HG02884 (cell line): ENCODE data around the gene PIP5K1B.
A peak's percentile ranks its signal among the peaks of the same experiment; 100 is the strongest.

Source experiments
- ATAC-seq: cut with Tn5 transposase; IDR thresholded peaks from one replicate; pipeline ENCODE4 v1.9.1; 2021; ENCODE audit warnings: mild to moderate bottlenecking, moderate library complexity; ENCODE audit not compliant: unreplicated experiment

PIP5K1B gene

GRCh38 chr9:68844157-68844556 lies 139.1 kb downstream of the PIP5K1B start:
- no peak for ATAC-seq

- peak; percentile 57 for ATAC-seq
Observed at GRCh38 chr9:68844631-68845612, 139.9 kb downstream of the PIP5K1B start.

- peak; percentile 42 for ATAC-seq
Observed at GRCh38 chr9:68847765-68848164, 142.7 kb downstream of the PIP5K1B start.

- no peak for ATAC-seq
Observed at GRCh38 chr9:68851657-68852056, 146.6 kb downstream of the PIP5K1B start.

GRCh38 chr9:68852941-68853340 lies 147.9 kb downstream of the PIP5K1B start:
- ATAC-seq, result no peak

- no peak for ATAC-seq
Observed at GRCh38 chr9:68859347-68859746, 154.3 kb downstream of the PIP5K1B start.

GRCh38 chr9:68860419-68860818 lies 155.4 kb downstream of the PIP5K1B start:
- no peak for ATAC-seq

- no peak for ATAC-seq
Observed at GRCh38 chr9:68861436-68861835, 156.4 kb downstream of the PIP5K1B start.

- ATAC-seq, result no peak
Observed at GRCh38 chr9:68867066-68867465, 162.0 kb downstream of the PIP5K1B start.

- ATAC-seq, result no peak
Observed at GRCh38 chr9:68869022-68869421, 164.0 kb downstream of the PIP5K1B start.

- ATAC-seq, result no peak
Observed at GRCh38 chr9:68870086-68870485, 165.0 kb downstream of the PIP5K1B start.

GRCh38 chr9:68871236-68871635 lies 166.2 kb downstream of the PIP5K1B start:
- no peak for ATAC-seq

GRCh38 chr9:68872026-68872501 lies 167.0 kb downstream of the PIP5K1B start:
- ATAC-seq, result no peak

- ATAC-seq, result no peak
Observed at GRCh38 chr9:68873179-68873578, 168.1 kb downstream of the PIP5K1B start.

GRCh38 chr9:68876273-68876672 lies 171.2 kb downstream of the PIP5K1B start:
- no peak for ATAC-seq

- no peak for ATAC-seq
Observed at GRCh38 chr9:68876681-68877080, 171.6 kb downstream of the PIP5K1B start.

- no peak for ATAC-seq
Observed at GRCh38 chr9:68877219-68877618, 172.2 kb downstream of the PIP5K1B start.

GRCh38 chr9:68878450-68878849 lies 173.4 kb downstream of the PIP5K1B start:
- no peak for ATAC-seq

- ATAC-seq, result no peak
Observed at GRCh38 chr9:68883224-68883623, 178.2 kb downstream of the PIP5K1B start.

- no peak for ATAC-seq
Observed at GRCh38 chr9:68887232-68887631, 182.2 kb downstream of the PIP5K1B start.

GRCh38 chr9:68894502-68894901 lies 189.5 kb downstream of the PIP5K1B start:
- ATAC-seq, result no peak

GRCh38 chr9:68895741-68896478 lies 190.9 kb downstream of the PIP5K1B start:
- ATAC-seq, result peak; percentile 75
